HG03439 (cell line): Measurements from ENCODE around the gene ZNF700.
"Not testable (repeated sequence)": the region's sequence is repeated elsewhere in the genome, so short reads cannot be mapped to it uniquely, and the experiment has no call there.

ENCODE experiments used
- ATAC-seq: cut with Tn5 transposase; IDR thresholded peaks from one replicate; pipeline ENCODE4 v1.9.1; 2021; ENCODE audit warnings: mild to moderate bottlenecking, moderate library complexity; ENCODE audit not compliant: unreplicated experiment

Gene ZNF700

GRCh38 chr19:11938383-11938782 is 13.5 kb downstream of the ZNF700 start:
- not testable (repeated sequence) for ATAC-seq

- not testable (repeated sequence) for ATAC-seq
Observed at GRCh38 chr19:11941361-11941887, 16.5 kb downstream of the ZNF700 start.

- no peak for ATAC-seq
Observed at GRCh38 chr19:11942008-11942842, 17.3 kb downstream of the ZNF700 start.

- ATAC-seq, result no peak
Observed at GRCh38 chr19:11942843-11943108, 17.9 kb downstream of the ZNF700 start.

- no peak for ATAC-seq
Observed at GRCh38 chr19:11944656-11945055, 19.7 kb downstream of the ZNF700 start.

- no peak for ATAC-seq
Observed at GRCh38 chr19:11948646-11949045, 23.7 kb downstream of the ZNF700 start.

GRCh38 chr19:11949201-11949600 is 24.3 kb downstream of the ZNF700 start:
- no peak for ATAC-seq

- ATAC-seq, result not testable (repeated sequence)
Observed at GRCh38 chr19:11949614-11950080, 24.7 kb downstream of the ZNF700 start.

- ATAC-seq, result no peak
Observed at GRCh38 chr19:11950312-11950711, 25.4 kb downstream of the ZNF700 start.

- no peak for ATAC-seq
Observed at GRCh38 chr19:11963566-11964355, 38.9 kb downstream of the ZNF700 start.

- peak; percentile 36 for ATAC-seq
Observed at GRCh38 chr19:11964496-11964857, 39.6 kb downstream of the ZNF700 start.

GRCh38 chr19:11964858-11965645 is 40.1 kb downstream of the ZNF700 start, which contains the start of gene ZNF763:
Gene ZNF763 (plus strand): TSS chr19:11965040. CDS start chr19:11965209, 169 bp downstream.
- ATAC-seq, result peak; percentile 76

- ATAC-seq, result no peak
Observed at GRCh38 chr19:11970174-11970573, 45.3 kb downstream of the ZNF700 start.

- ATAC-seq, result no peak
Observed at GRCh38 chr19:11971041-11971440, 46.1 kb downstream of the ZNF700 start.

- no peak for ATAC-seq
Observed at GRCh38 chr19:11973019-11973810, 48.3 kb downstream of the ZNF700 start.

GRCh38 chr19:11978492-11979100 is 53.7 kb downstream of the ZNF700 start:
- no peak for ATAC-seq

GRCh38 chr19:11979527-11979926 is 54.6 kb downstream of the ZNF700 start:
- ATAC-seq, result no peak

- no peak for ATAC-seq
Observed at GRCh38 chr19:11982526-11982925, 57.6 kb downstream of the ZNF700 start.

- no peak for ATAC-seq
Observed at GRCh38 chr19:11984986-11985385, 60.1 kb downstream of the ZNF700 start.

- no peak for ATAC-seq
Observed at GRCh38 chr19:11986754-11987153, 61.8 kb downstream of the ZNF700 start.
